ENCODE data around the gene ARHGDIG.

The ARHGDIG gene

DNA sequence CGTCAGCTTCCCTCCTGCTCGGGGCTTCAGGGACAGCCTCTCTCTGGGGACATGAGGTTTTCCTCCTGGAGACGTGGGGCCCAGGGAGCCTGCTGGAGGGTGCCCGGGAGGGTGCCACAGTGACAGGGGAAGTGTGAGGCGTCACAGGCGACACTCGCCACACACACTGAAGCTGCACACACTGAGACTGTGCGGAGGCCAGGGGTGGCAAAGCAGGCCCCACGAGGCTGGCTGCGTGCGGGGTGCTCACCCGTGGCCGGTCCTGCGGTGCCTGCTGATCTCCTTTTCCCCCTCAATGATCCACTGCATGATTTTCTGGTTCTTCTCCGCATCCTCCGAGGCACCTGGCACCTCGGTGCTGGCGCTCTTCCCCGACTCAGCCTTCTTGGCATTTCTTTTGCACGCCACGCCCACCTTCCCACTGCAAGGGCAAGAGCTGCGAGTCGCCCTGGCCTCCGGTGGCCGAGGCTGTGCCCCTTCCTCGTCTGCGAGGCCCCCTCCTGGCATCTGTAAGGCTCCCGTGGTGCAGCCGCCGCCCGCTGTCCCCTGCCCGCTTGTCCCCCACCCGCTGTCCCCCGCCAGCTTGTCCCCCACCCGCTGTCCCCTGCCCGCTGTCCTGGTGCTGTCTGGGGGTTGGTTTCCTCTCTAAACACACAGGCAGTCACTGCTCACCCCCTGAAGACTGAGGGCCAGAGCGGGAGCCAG lies 16.6 kb downstream of the ARHGDIG start:
- no peaks in the 10 kb centered on the region for H4K20me1 ChIP-seq (ENCODE audit: insufficient read depth, low read length)
- TF ChIP-seq, protein P1, sequence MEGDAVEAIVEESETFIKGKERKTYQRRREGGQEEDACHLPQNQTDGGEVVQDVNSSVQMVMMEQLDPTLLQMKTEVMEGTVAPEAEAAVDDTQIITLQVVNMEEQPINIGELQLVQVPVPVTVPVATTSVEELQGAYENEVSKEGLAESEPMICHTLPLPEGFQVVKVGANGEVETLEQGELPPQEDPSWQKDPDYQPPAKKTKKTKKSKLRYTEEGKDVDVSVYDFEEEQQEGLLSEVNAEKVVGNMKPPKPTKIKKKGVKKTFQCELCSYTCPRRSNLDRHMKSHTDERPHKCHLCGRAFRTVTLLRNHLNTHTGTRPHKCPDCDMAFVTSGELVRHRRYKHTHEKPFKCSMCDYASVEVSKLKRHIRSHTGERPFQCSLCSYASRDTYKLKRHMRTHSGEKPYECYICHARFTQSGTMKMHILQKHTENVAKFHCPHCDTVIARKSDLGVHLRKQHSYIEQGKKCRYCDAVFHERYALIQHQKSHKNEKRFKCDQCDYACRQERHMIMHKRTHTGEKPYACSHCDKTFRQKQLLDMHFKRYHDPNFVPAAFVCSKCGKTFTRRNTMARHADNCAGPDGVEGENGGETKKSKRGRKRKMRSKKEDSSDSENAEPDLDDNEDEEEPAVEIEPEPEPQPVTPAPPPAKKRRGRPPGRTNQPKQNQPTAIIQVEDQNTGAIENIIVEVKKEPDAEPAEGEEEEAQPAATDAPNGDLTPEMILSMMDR (IDR thresholded peaks at IDR 0.05; ENCODE audit: low read length): no peak
- TF ChIP-seq EZH2phosphoT487 (IDR thresholded peaks at IDR 0.05; ENCODE audit: low read length): no peak
- H3K9ac ChIP-seq (ENCODE audit: low read length): no peak overlapping the region
- no peaks in the 10 kb centered on the region for H3K9me2 ChIP-seq (replicated peaks; ENCODE audit: insufficient read depth, low read length)
- H3K4me1 ChIP-seq (ENCODE audit: low read length): no peaks in the 10 kb centered on the region
- H3F3A ChIP-seq (ENCODE audit: insufficient read depth, low read length): no peaks in the 10 kb centered on the region
- no peaks in the 10 kb centered on the region for H3K27me3 ChIP-seq (replicated peaks; ENCODE audit: insufficient read depth, low read length)
- H3K9me3 ChIP-seq (replicated peaks; ENCODE audit: insufficient read depth, low read length): no peaks in the 10 kb centered on the region
- H3K27ac ChIP-seq (ENCODE audit: low read length): no peak overlapping the region
- H2AFZ ChIP-seq (ENCODE audit: low read length): no peak overlapping the region
- no peaks in the 10 kb centered on the region for H3K36me3 ChIP-seq (replicated peaks; ENCODE audit: insufficient read depth, low read length)
- DNase-seq: no peak
- H3K4me2 ChIP-seq (ENCODE audit: low read depth, low read length): no peak overlapping the region
- H3K79me2 ChIP-seq (ENCODE audit: low read length): no peaks in the 10 kb centered on the region
- H3K4me3 ChIP-seq (ENCODE audit: low read length): no peak overlapping the region

DNA sequence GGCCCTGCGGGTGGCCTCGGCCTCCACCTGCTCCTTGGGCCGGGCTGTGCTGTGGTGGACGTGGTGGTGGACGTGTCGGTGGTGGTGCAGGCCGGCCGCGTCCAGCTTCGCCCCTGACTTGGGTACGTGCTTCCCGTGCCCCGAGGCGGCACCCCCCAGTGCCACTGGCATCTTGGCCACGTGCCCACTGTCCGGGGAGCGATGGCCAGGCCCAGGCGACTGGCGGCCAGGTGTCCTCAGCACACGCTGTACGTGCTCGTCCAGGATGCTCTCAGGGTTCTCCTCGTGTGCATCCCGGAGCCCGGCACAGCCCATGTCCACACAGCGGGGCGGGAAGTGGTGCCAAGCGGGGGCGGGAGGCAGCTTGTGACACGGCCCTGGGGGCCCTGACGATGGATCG lies 17.4 kb downstream of the ARHGDIG start:
- Histone ChIP-seq H3K27ac (ENCODE audit: low read length) (no peak overlapping the region), H3K27me3 (replicated peaks; ENCODE audit: insufficient read depth, low read length) (no peaks in the 10 kb centered on the region), H4K20me1 (ENCODE audit: insufficient read depth, low read length) (no peaks in the 10 kb centered on the region), H3K9me2 (replicated peaks; ENCODE audit: insufficient read depth, low read length) (no peaks in the 10 kb centered on the region), H2AFZ (ENCODE audit: low read length) (no peak overlapping the region), H3K4me2 (ENCODE audit: low read depth, low read length) (no peak overlapping the region), H3K36me3 (replicated peaks; ENCODE audit: insufficient read depth, low read length) (no peaks in the 10 kb centered on the region), H3K9me3 (replicated peaks; ENCODE audit: insufficient read depth, low read length) (no peaks in the 10 kb centered on the region), H3K79me2 (ENCODE audit: low read length) (no peaks in the 10 kb centered on the region), H3K4me1 (ENCODE audit: low read length) (no peaks in the 10 kb centered on the region), H3F3A (ENCODE audit: insufficient read depth, low read length) (no peaks in the 10 kb centered on the region), H3K9ac (ENCODE audit: low read length) (no peak overlapping the region), H3K4me3 (ENCODE audit: low read length) (no peak overlapping the region)
- TF ChIP-seq EZH2phosphoT487 (IDR thresholded peaks at IDR 0.05; ENCODE audit: low read length) (no peak), EZH2 (optimal IDR thresholded peaks at IDR 0.05; ENCODE audit: low read depth, low read length) (no peak)
- TF ChIP-seq, protein P1 (IDR thresholded peaks at IDR 0.05; ENCODE audit: low read length): no peak
- no peak for DNase-seq

DNA sequence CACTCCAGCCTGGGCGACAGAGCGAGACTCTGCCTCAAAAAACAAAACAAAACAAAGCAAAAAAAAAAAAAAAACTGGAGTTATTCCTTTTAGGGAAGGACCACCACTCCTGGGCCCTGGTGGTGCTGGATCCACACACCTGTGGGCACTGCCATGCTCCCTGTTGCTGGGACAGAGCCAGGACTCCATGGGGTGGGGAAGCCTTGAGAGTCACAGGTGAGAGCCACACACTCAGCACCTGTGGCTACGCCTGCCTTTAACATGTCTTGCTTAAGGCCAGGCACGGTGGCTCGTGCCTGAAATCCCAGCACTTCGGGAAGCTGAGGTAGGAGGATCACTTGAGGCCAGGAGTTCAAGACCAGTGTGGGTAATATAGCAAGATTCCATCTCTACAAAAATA lies 20.8 kb downstream of the ARHGDIG start:
- H2AFZ ChIP-seq (ENCODE audit: low read length): no peak overlapping the region
- H3F3A ChIP-seq (ENCODE audit: insufficient read depth, low read length): no peaks in the 10 kb centered on the region
- H3K9ac ChIP-seq (ENCODE audit: low read length): no peak overlapping the region
- no peaks in the 10 kb centered on the region for H4K20me1 ChIP-seq (ENCODE audit: insufficient read depth, low read length)
- DNase-seq: no peak
- H3K27me3 ChIP-seq (replicated peaks; ENCODE audit: insufficient read depth, low read length): no peaks in the 10 kb centered on the region
- H3K27ac ChIP-seq (ENCODE audit: low read length): no peak overlapping the region
- no peaks in the 10 kb centered on the region for H3K36me3 ChIP-seq (replicated peaks; ENCODE audit: insufficient read depth, low read length)
- H3K4me3 ChIP-seq (ENCODE audit: low read length): no peak overlapping the region
- TF ChIP-seq EZH2phosphoT487 (IDR thresholded peaks at IDR 0.05; ENCODE audit: low read length) (no peak), EZH2 (optimal IDR thresholded peaks at IDR 0.05; ENCODE audit: low read depth, low read length) (no peak)
- TF ChIP-seq, protein P1 (IDR thresholded peaks at IDR 0.05; ENCODE audit: low read length): no peak
- no peaks in the 10 kb centered on the region for H3K79me2 ChIP-seq (ENCODE audit: low read length)
- H3K4me2 ChIP-seq (ENCODE audit: low read depth, low read length): no peak overlapping the region
- no peaks in the 10 kb centered on the region for H3K9me3 ChIP-seq (replicated peaks; ENCODE audit: insufficient read depth, low read length)
- no peaks in the 10 kb centered on the region for H3K9me2 ChIP-seq (replicated peaks; ENCODE audit: insufficient read depth, low read length)
- no peaks in the 10 kb centered on the region for H3K4me1 ChIP-seq (ENCODE audit: low read length)

Measured in MM.1S (cell line).